Measurements from ENCODE around the gene NKX1-2.

Gene NKX1-2

DNA sequence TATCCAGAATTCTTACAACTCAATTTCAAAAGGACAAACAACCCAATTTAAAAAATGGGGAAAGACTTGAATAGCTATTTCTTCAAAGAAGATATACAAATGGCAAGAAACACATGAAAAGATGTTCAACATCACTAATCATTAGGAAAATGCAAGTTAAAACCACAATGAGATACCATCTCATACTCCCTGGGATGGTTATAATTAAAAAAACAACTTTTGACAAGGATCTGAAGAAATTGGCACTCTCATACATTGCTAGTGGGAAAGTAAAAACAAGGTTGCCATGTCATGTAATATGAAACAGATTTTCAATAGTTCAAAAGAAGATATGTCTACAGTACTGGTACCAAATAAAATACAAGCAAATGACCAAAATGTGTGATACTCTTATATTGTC, 40.1 kb downstream of the NKX1-2 start:
- peaks cover 0 to 16% of the 10 kb centered on the region in 2 donors for H3K4me1 Mint-ChIP-seq (ENCODE audit: low read depth in 2 of 2)
- ATAC-seq (replicated peaks) (no peak), DNase-seq (no peak)
- no peaks in the 10 kb centered on the region for H3K9me3 Mint-ChIP-seq
- no peak overlapping the region for H3K4me3 Mint-ChIP-seq
- peaks cover 27% of the 10 kb centered on the region for H3K36me3 Mint-ChIP-seq (ENCODE audit: insufficient read depth)
- no peak overlapping the region for H3K27ac Mint-ChIP-seq
- no peaks in the 10 kb centered on the region for H3K27me3 Mint-ChIP-seq

DNA sequence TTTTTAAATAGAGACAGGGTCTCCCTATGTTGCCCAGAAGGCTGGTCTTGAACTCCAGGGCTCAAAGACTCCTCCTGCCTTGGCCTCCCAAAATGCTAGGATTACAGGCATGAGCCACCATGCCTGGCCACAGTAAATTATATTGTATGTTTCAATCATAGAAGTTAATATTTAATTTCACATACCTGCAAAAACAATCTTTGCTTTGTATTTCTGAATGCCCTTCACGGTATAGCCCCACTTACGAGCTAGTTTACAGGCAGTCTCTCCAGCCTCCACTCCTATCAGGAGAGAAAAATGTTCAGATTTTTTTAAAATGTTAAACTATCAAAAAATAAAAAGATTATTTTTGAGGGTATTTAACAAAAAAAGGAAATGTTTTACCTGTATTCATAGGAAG, 41.5 kb downstream of the NKX1-2 start:
- no peak for DNase-seq
- ATAC-seq (replicated peaks) = no peak
- Mint-ChIP-seq H3K27ac (no peak overlapping the region), H3K27me3 (no peaks in the 10 kb centered on the region), H3K4me3 (no peak overlapping the region), H3K36me3 (ENCODE audit: insufficient read depth) (peaks cover 30% of the 10 kb centered on the region), H3K4me1 (ENCODE audit: low read depth in 2 of 2) (peaks cover 5 to 17% of the 10 kb centered on the region in 2 donors), H3K9me3 (no peaks in the 10 kb centered on the region)

DNA sequence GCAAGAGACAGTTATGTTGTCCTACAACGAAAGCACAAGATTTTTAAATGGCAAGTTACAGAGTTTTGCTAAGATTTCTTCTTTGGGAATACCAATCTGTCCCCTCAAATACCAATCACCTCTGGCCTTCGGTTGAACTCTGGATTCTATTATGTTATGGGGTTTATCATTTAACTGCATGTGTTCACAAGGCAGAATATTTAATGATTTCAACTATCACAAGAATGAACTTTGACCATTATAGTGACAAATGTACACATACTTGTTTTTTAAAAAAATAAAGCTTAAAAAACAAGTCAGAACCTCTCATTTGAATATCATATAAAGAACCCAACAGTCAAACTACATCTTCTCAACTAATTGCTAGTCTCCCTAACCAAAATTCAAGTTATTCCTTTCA, 42.4 kb downstream of the NKX1-2 start:
- peaks cover 36% of the 10 kb centered on the region for H3K36me3 Mint-ChIP-seq (ENCODE audit: insufficient read depth)
- H3K27ac Mint-ChIP-seq = peak overlapping the region in 1 of 2 donors; percentile 71
- no peak for ATAC-seq (replicated peaks)
- DNase-seq = no peak
- no peak overlapping the region for H3K4me3 Mint-ChIP-seq
- no peaks in the 10 kb centered on the region for H3K27me3 Mint-ChIP-seq
- H3K9me3 Mint-ChIP-seq = no peaks in the 10 kb centered on the region
- H3K4me1 Mint-ChIP-seq (ENCODE audit: low read depth in 2 of 2) = peaks cover 8 to 20% of the 10 kb centered on the region in 2 donors

DNA sequence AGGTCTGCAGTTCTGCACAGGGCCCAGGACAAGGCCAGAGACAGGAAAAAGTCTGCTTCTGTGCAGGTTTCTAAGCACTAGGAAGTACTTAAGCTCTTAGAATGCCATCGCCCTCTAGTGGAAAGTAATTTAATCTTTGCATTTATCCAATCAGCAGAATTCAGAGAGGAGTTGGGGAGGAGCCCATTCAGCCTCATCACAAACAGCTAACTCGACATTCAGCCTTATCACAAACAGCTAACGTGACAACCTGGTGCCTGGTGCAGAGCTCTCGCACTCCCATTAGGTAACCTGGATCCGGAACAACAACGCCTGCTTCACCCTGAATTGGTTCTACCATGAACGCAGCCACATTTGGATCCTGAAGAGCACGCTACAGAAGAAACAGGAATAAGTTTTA, 46.3 kb downstream of the NKX1-2 start:
- H3K9me3 Mint-ChIP-seq = no peaks in the 10 kb centered on the region
- no peak overlapping the region for H3K4me3 Mint-ChIP-seq
- H3K36me3 Mint-ChIP-seq (ENCODE audit: insufficient read depth) = peaks cover 43% of the 10 kb centered on the region
- ATAC-seq (replicated peaks) (peak; percentile 99), DNase-seq (peak; percentile 24 to 30 (median 29))
- no peaks in the 10 kb centered on the region for H3K27me3 Mint-ChIP-seq
- peak overlapping the region; percentile 76 to 83 for H3K27ac Mint-ChIP-seq
- H3K4me1 Mint-ChIP-seq (ENCODE audit: low read depth in 2 of 2) = peaks cover 8 to 16% of the 10 kb centered on the region in 2 donors

DNA sequence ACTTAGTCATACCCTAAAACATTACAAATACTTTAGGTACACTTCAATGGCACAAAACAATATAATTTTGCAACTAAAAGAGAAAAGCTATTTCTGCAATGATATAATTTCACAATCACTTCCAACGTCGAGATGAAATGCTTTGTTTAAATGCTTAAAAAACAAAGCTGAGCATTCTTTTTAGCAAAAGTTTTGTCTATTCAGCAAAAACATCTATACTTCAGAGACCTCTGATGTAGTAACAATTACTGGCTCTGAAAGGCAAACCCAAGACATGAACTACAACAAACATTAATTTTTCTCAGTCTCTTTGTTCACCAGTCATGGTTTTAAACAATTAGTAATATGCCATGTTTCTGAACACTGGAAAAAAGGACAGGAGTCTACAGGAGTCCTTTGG, 47.6 kb downstream of the NKX1-2 start:
- Mint-ChIP-seq H3K27me3 (no peaks in the 10 kb centered on the region), H3K4me3 (no peak overlapping the region), H3K27ac (no peak overlapping the region), H3K9me3 (no peaks in the 10 kb centered on the region), H3K4me1 (ENCODE audit: low read depth in 2 of 2) (peaks cover 8 to 16% of the 10 kb centered on the region in 2 donors), H3K36me3 (ENCODE audit: insufficient read depth) (peaks cover 41% of the 10 kb centered on the region)
- DNase-seq (no peak), ATAC-seq (replicated peaks) (no peak)

DNA sequence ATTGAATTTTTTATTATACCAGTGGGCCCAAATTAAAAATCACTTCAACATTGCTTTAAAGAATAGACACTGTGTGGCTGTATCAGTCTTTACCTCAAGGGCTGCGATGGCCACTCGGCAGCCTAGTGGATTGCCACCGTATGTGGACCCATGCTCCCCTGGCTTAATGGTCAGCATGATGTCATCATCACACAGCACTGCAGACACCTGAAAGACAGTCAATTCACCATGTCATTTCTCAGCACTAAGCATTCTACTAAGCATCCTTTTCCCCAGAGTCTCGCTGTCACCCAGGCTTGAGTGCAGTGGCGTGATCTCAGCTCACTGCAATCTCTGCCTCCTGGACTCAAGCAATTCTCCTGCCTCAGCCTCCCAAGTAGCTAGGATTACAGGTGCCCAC, 48.2 kb downstream of the NKX1-2 start:
- peaks cover 41% of the 10 kb centered on the region for H3K36me3 Mint-ChIP-seq (ENCODE audit: insufficient read depth)
- ATAC-seq (replicated peaks) (no peak), DNase-seq (no peak)
- no peak overlapping the region for H3K4me3 Mint-ChIP-seq
- H3K27ac Mint-ChIP-seq = no peak overlapping the region
- peaks cover 8 to 10% of the 10 kb centered on the region in 2 donors for H3K4me1 Mint-ChIP-seq (ENCODE audit: low read depth in 2 of 2)
- H3K9me3 Mint-ChIP-seq = no peaks in the 10 kb centered on the region
- H3K27me3 Mint-ChIP-seq = no peaks in the 10 kb centered on the region

All from effector memory CD8-positive, alpha-beta T cell (primary cell).